CD14-positive monocyte (primary cell): ENCODE data around the gene PSEN1. TPM values are rescaled to one million over a fixed set of nuclear protein-coding genes. Genes with fewer than 3 reads are reported as not detected.

Source experiments
- DNase-seq, 3 donors: peaks; one replicate each; pipeline ENCODE4 v3.0.0-alpha.2; 2011 to 2022
- H2AFZ ChIP-seq: 2 replicates; pipeline ENCODE4 v1.6.0; 2012; ENCODE audit warnings: mild to moderate bottlenecking, low read depth, low read length, inconsistent platforms; ENCODE audit not compliant: insufficient read depth, poor library complexity, severe bottlenecking
- H3K27ac ChIP-seq, 2 donors: 1 replicate in 1 of 2; 2 replicates in 1 of 2; pipeline ENCODE4 v1.5.1; 2012 to 2013; ENCODE audit warnings: low read length in 2 of 2, control low read depth in 1 of 2, inconsistent platforms in 1 of 2, low read depth in 1 of 2, mild to moderate bottlenecking in 1 of 2
- H3K27me3 ChIP-seq, 2 donors: one replicate each; pipeline versions ENCODE4 v1.6.0 to v1.6.1; 2011 to 2013; ENCODE audit warnings: low read length in 2 of 2; ENCODE audit not compliant: control insufficient read depth in 2 of 2, insufficient read depth in 2 of 2
- H3K36me3 ChIP-seq, 2 donors: replicated peaks in 1 of 2; 1 replicate in 1 of 2; 2 replicates in 1 of 2; pipeline versions ENCODE4 v1.5.1 to v1.6.1; 2012 to 2013; ENCODE audit warnings: low read length in 2 of 2, control low read depth in 1 of 2, inconsistent platforms in 1 of 2, mild to moderate bottlenecking in 1 of 2; ENCODE audit not compliant: insufficient read depth in 2 of 2, control insufficient read depth in 1 of 2
- H3K4me1 ChIP-seq, 2 donors: 1 replicate in 1 of 2; 2 replicates in 1 of 2; pipeline versions ENCODE4 v1.5.1 to v1.6.1; 2012 to 2013; ENCODE audit warnings: low read length in 2 of 2, control low read depth in 1 of 2, inconsistent platforms in 1 of 2, mild to moderate bottlenecking in 1 of 2, moderate library complexity in 1 of 2; ENCODE audit not compliant: insufficient read depth in 2 of 2, control insufficient read depth in 1 of 2
- H3K4me2 ChIP-seq: replicated peaks from 2 replicates; pipeline ENCODE3; 2012; ENCODE audit warnings: low read length, moderate library complexity, mild to moderate bottlenecking; ENCODE audit not compliant: poor library complexity, severe bottlenecking; ENCODE audit errors: extremely low read depth
- H3K4me3 ChIP-seq, 3 experiments: fragments of 200-600 bp in 1 of 3; sonication (generic) in 1 of 3; replicated peaks in 1 of 3; 1 replicate in 2 of 3; 2 replicates in 1 of 3; pipeline ENCODE4 v1.5.1; 2011 to 2013; ENCODE audit warnings: low read length in 3 of 3, mild to moderate bottlenecking in 3 of 3, control low read depth in 2 of 3, low read depth in 2 of 3, inconsistent platforms in 1 of 3, moderate library complexity in 1 of 3
- H3K79me2 ChIP-seq: 2 replicates; pipeline ENCODE4 v1.6.0; 2012; ENCODE audit warnings: mild to moderate bottlenecking, control low read depth, inconsistent platforms, low read length, moderate library complexity; ENCODE audit not compliant: insufficient read depth
- H3K9ac ChIP-seq: 2 replicates; pipeline ENCODE4 v1.6.0; 2017; ENCODE audit warnings: low read length, mild to moderate bottlenecking; ENCODE audit not compliant: insufficient read depth, poor library complexity, severe bottlenecking
- H3K9me3 ChIP-seq, 2 donors: replicated peaks in 1 of 2; 1 replicate in 1 of 2; 2 replicates in 1 of 2; pipeline versions ENCODE4 v1.5.1 to v1.6.1; 2012 to 2013; ENCODE audit warnings: low read length in 2 of 2, control low read depth in 1 of 2; ENCODE audit not compliant: control insufficient read depth in 1 of 2, insufficient read depth in 1 of 2
- H4K20me1 ChIP-seq: 2 replicates; pipeline ENCODE4 v1.6.0; 2012; ENCODE audit warnings: mild to moderate bottlenecking, low read length, control low read depth, moderate library complexity; ENCODE audit not compliant: insufficient read depth
- H3K27ac Mint-ChIP-seq, 7 donors: one replicate each; pipeline ENCODE4 v1.8.0; 2020; ENCODE audit warnings: mild to moderate bottlenecking in 7 of 7, mixed read lengths in 7 of 7, moderate library complexity in 6 of 7, inconsistent platforms in 2 of 7
- H3K27me3 Mint-ChIP-seq, 3 donors: one replicate each; pipeline ENCODE4 v1.8.0; 2021 to 2022; ENCODE audit warnings: low read depth in 3 of 3, mild to moderate bottlenecking in 3 of 3, mixed read lengths in 3 of 3, moderate library complexity in 3 of 3, inconsistent platforms in 1 of 3
- H3K36me3 Mint-ChIP-seq, 2 donors: one replicate each; pipeline ENCODE4 v1.8.0; 2020; ENCODE audit warnings: mixed read lengths in 2 of 2, inconsistent platforms in 1 of 2, mild to moderate bottlenecking in 1 of 2
- H3K4me1 Mint-ChIP-seq: one replicate; pipeline ENCODE4 v1.8.0; 2020; ENCODE audit warnings: mild to moderate bottlenecking, mixed read lengths
- H3K4me3 Mint-ChIP-seq, 2 donors: one replicate each; pipeline ENCODE4 v1.8.0; 2020; ENCODE audit warnings: mild to moderate bottlenecking in 2 of 2, mixed read lengths in 2 of 2, moderate library complexity in 1 of 2
- H3K9me3 Mint-ChIP-seq, 7 donors: one replicate each; pipeline ENCODE4 v1.8.0; 2020 to 2022; ENCODE audit warnings: mixed read lengths in 7 of 7, mild to moderate bottlenecking in 6 of 7, moderate library complexity in 6 of 7, inconsistent platforms in 2 of 7
- CTCF ChIP-seq: fragments of 200-600 bp; IDR thresholded peaks from one replicate; pipeline ENCODE4 v1.8.0; 2022; ENCODE audit warnings: antibody characterized with exemption, mild to moderate bottlenecking
- WGBS: methylation state at CpG from one replicate; pipeline ENCODE4 v1.1.5; 2013; ENCODE audit warnings: missing lambda C conversion rate; ENCODE audit not compliant: insufficient coverage; 5-methylcytosine and 5-hydroxymethylcytosine counted together
- intact Hi-C, 2 donors: fragments of 100-400 bp; cut with micrococcal nuclease; formaldehyde crosslinking; loops; one replicate each; pipeline versions ENCODE4 v1.15.0 to v1.15.1; 2023
- polyA plus RNA-seq, 3 donors: library from polyadenylated mRNA; depleted of rRNA in 1 of 3; unstranded in 2 of 3; stranded (reverse) in 1 of 3; fragments of 300-500 nt in 2 of 3; fragments of >200 nt in 1 of 3; fragmentation: Illumina TruSeq in 2 of 3; gene quantifications; 1 replicate in 2 of 3; 2 replicates in 1 of 3; pipeline ENCODE4 v1.2.3, GENCODE V29; 2012 to 2021

Gene PSEN1
- polyA plus RNA-seq, 3 donors = 42.4 to 130 (median 85.6) TPM

- no peak overlapping the region for H3K9ac ChIP-seq
- no peak overlapping the region for H3K27ac ChIP-seq
- no peak overlapping the region for H2AFZ ChIP-seq
- Mint-ChIP-seq H3K4me1 (peaks cover 10% of the 10 kb centered on the region), H3K27me3 (peaks cover 4 to 9% (median 5%) of the 10 kb centered on the region in 3 donors), H3K4me3 (no peak overlapping the region), H3K27ac (no peak overlapping the region), H3K9me3 (no peaks in the 10 kb centered on the region), H3K36me3 (no peaks in the 10 kb centered on the region)
- 97% methylated on average over 27 of the region's 30 CpGs for whole genome bisulfite sequencing
- no peaks in the 10 kb centered on the region for H3K9me3 ChIP-seq
- intact Hi-C loops = no loop called here
- H4K20me1 ChIP-seq = no peaks in the 10 kb centered on the region
- no peak overlapping the region for H3K4me3 ChIP-seq
- no peak overlapping the region for H3K4me2 ChIP-seq
- no peaks in the 10 kb centered on the region for H3K79me2 ChIP-seq
- TF ChIP-seq CTCF = no peak
- peaks cover 0 to 10% of the 10 kb centered on the region in 2 donors for H3K4me1 ChIP-seq
- no peaks in the 10 kb centered on the region for H3K36me3 ChIP-seq
- DNase-seq = no peak
- H3K27me3 ChIP-seq = no peaks in the 10 kb centered on the region
These were observed 115.4 kb downstream of the PSEN1 start for GRCh38 chr14:73251516-73252215.

GRCh38 chr14:73252491-73253322 is 116.4 kb downstream of the PSEN1 start:
- Histone ChIP-seq H3K9me3 (no peaks in the 10 kb centered on the region), H4K20me1 (no peaks in the 10 kb centered on the region), H3K27ac (no peak overlapping the region), H3K79me2 (no peaks in the 10 kb centered on the region), H3K4me3 (no peak overlapping the region), H3K27me3 (no peaks in the 10 kb centered on the region), H3K4me1 (peaks cover 0 to 3% of the 10 kb centered on the region in 2 donors), H3K9ac (no peak overlapping the region), H3K4me2 (no peak overlapping the region), H2AFZ (no peak overlapping the region), H3K36me3 (no peaks in the 10 kb centered on the region)
- peaks cover 0 to under 1% (median 0%) of the 10 kb centered on the region in 7 donors for H3K9me3 Mint-ChIP-seq
- no peaks in the 10 kb centered on the region for H3K36me3 Mint-ChIP-seq
- no peak overlapping the region for H3K4me3 Mint-ChIP-seq
- H3K4me1 Mint-ChIP-seq = peaks cover 2% of the 10 kb centered on the region
- intact Hi-C loops = no loop called here
- no peak for TF ChIP-seq CTCF
- no peak for DNase-seq
- H3K27me3 Mint-ChIP-seq = peaks cover 0 to 6% (median 1%) of the 10 kb centered on the region in 3 donors
- no peak overlapping the region for H3K27ac Mint-ChIP-seq
- 92% methylated on average over 26 of the region's 29 CpGs for WGBS
